HG03469 (cell line): Measurements from ENCODE around the gene NDFIP1.
"Not testable (repeated sequence)": the region's sequence is repeated elsewhere in the genome, so short reads cannot be mapped to it uniquely, and the experiment has no call there.

Source experiments
- ATAC-seq: cut with Tn5 transposase; IDR thresholded peaks from one replicate; pipeline ENCODE4 v1.9.1; 2021; ENCODE audit warnings: mild to moderate bottlenecking, moderate library complexity, moderate number of reproducible peaks; ENCODE audit not compliant: unreplicated experiment

NDFIP1 gene

DNA sequence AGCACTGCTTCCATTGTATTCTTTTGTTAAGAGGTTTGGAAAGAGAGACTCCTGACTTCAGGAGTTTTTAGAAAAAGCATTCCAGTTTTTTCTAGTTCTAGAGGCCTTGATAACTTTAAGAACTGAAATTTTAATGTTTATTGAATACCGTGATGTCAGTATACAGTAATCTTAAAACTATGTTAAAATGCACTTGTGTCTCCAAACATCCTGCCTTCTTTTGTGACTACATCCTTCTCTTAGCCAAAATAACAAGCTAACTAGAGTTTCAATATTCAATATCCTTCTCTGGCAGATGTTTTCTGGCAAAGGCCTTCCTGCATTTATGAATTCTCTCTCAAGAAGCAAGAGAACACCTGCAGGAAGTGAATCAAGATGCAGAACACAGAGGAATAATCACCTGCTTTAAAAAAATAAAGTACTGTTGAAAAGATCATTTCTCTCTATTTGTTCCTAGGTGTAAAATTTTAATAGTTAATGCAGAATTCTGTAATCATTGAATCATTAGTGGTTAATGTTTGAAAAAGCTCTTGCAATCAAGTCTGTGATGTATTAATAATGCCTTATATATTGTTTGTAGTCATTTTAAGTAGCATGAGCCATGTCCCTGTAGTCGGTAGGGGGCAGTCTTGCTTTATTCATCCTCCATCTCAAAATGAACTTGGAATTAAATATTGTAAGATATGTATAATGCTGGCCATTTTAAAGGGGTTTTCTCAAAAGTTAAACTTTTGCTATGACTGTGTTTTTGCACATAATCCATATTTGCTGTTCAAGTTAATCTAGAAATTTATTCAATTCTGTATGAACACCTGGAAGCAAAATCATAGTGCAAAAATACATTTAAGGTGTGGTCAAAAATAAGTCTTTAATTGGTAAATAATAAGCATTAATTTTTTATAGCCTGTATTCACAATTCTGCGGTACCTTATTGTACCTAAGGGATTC lies 43.1 kb downstream of the NDFIP1 start:
- no peak for ATAC-seq

DNA sequence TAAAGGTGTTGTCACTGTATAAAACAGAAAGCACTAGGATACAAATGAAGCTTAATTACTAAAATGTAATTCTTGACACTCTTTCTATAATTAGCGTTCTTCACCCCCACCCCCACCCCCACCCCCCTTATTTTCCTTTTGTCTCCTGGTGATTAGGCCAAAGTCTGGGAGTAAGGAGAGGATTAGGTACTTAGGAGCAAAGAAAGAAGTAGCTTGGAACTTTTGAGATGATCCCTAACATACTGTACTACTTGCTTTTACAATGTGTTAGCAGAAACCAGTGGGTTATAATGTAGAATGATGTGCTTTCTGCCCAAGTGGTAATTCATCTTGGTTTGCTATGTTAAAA lies 43.8 kb downstream of the NDFIP1 start:
- ATAC-seq, result no peak

DNA sequence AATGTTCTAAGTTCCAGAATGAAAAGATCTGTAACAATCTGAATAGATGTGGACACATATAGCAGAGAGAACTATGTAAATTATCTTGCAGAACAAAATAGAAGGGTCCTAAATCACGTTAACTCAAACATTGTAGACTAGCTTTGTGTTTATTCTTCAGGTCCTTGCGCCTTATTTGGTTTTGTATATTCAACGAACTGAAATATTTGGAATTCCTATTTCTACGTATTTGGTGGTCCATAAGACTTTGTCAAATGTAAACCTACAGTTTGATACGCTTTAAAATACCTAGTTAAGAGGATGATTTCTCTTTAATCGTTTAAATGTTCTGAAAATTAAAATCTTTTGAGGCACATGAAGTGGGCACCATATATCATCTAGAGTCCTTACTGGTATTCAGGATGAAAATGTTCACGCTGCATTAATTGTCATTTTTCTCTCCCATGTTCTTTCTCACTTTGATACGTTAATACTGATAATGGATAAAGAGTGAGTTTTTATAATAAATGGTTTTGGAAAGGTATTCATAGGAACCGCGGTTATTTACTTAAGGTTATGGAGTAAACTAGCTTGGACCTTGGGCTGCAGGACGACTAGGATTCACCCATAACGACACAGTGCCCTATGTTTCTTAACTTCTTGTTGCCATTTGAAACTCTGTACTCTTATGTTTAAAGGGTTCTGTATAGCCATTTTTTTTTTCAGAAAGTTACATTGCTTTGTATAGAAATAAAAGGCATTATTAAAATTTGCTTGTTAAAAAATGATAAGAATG lies 45.3 kb downstream of the NDFIP1 start:
- ATAC-seq, result no peak

DNA sequence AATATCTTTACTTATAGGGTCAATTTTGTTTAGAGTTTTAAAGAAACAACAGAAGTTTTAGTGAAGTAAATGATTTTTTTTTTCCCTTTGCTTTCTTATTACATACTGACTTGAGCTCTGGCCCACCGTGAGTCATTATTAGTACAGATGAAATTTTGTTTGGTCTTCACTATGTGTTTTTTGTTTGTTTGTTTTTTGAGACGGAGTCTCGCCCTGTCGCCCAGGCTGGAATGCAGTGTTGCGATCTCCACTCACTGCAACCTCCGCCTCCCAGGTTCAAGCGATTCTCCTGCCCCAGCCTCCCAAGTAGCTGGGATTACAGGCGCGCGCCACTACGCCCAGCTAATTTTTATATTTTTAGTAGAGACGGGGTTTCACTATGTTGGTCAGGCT lies 45.9 kb downstream of the NDFIP1 start:
- ATAC-seq, result not testable (repeated sequence)

DNA sequence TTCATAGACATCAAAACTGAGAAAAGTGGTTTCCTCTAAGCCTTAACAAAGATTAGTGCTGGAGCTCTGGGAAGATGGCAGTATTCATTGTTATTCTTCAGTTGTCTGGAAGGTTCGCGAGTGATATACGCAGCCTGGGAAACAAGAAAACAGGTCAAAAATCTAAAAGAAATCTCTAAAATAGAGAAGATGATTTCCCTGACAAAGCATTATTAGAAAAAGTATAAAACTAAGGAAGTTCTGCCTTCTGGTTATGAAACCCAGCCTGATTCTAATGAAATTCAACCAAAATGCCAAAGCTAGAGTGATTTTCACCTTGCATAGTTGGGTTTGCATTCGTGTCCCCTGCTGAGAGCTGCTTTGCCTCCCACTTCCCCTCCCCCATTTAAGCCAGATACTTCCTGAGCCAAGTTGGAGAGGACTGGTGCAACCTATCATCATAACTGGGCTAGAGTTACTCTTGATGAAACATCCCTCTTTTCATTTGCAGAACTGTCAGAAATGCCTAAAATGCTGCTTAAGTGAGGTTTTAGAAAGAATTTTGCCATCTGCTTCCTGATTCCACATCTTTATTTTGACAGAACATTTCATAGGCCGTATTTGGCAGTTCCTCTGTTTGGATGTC lies 48.4 kb downstream of the NDFIP1 start:
- ATAC-seq, result no peak

DNA sequence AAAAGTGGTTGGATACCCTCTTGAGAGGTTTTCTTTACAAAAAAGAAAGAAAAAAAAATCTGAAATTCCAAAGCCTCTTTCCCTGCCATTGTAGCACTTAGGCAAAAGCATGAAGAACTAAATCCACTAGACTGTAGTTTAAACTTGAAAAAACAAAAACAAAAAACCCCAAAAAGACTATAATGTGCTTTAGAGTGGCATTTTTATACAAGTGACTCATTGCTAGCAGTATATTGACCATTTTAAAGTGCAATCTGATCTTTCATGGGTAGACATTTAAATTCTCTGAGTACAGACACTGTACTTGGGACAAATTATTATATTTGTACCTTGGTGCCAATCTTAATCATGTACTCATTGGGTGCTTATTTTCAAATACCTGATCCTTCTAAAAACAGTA lies 50.8 kb downstream of the NDFIP1 start:
- no peak for ATAC-seq

DNA sequence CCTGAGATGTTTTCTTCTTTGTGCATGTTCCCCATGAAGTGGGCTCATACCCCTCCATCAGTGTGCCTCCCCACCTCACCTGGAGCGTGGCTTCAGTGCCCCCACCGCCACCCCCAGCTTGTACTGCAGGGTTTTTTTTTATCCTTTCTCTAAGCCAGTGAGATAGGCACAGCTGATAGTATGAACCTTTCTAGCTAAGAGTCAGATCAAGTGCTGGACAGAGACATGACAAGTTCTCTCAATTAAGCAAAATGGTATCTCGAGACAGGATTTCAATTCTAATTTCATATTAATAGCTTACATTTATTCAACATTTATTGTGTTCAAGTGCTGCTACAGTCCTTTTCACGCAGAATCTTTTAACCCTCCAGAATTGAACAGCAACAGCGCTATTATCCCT lies 55.7 kb downstream of the NDFIP1 start:
- no peak for ATAC-seq

DNA sequence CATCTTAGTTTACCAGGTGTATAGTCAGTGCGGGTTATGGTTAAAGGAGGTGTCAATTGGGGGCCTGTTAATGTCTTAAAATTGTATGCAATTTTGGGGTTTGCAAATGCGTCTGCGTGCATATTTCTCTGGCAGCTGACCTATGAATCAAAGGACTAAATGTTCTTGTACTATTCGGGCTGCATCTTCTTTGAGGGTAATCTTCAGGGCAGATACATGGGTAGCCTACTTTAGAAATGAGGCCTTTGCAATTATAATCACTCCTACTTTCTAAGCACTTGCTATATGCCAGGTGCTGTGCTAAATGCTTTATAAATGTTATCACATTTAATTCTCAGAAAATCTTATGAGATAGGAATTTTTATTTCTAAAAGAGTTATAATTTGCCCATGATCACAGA lies 58.2 kb downstream of the NDFIP1 start:
- ATAC-seq, result no peak

DNA sequence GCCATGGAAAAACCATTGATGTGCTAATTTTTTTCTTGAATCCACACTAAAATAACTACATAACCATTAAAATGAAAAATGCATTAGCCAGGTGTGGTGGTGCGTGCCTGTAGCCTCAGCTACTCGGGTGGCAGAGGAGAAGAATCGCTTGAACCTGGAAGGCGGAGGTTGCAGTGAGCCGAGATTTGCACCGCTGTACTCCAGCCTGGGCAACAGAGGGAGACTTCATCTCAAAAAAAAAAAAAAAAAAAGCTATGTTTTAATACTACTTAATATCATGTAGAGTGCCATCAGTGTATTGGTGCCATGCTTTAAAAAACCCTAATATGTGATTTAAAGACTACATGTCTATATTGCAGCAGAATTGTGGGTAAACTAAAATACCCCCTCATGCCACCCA lies 58.9 kb downstream of the NDFIP1 start:
- ATAC-seq, result no peak

DNA sequence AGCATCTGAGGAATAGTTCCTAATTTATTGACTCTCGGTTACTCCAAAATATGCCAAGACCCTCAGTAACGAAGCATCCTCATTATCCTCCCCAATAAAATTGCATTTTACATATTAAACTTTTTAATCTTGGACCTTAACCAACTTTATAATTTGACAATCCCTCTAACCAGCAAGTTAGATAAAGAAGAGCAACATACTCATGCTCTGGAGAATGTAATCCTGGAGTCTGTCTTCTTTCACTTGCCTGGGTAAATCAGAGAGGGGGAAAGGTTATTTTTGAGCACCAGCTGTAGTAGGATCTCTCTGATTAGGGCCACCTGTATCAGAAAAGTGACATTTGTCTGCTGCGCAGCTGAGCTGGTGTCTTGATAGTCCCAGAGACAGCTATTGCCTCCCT lies 59.8 kb downstream of the NDFIP1 start:
- no peak for ATAC-seq

DNA sequence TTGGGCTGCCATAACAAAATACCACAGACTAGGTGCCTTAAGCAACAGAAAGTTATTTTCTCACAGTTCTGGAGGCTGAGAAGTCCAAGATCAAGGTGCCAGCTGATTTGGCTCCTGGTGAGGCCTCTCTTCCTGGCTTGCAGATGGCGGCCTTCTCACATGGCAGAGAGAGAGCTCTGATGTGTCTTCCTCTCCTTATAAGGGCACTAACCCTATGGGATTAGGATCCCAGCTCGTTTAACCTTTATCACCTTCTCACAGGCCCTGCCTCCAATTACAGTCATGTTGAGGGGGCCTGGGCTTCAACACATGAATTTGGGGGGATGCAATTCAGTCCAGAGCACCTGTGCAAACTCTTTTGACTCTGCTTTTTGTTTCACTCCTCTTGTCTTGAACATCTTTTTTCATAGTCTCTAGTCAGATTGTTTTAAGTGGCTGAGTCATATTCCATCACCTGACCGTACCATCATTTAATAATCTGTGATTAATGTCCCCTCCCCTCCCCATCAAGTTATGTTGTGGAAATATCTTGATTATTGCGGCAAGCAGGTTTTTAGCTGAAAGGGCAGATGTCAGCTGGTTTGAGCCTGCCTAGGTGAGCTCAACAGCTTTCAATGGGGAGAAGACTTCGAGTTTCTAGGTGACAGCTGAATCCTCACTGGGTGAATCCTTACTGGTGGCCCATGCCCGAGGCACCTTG lies 61.8 kb downstream of the NDFIP1 start:
- ATAC-seq, result no peak

DNA sequence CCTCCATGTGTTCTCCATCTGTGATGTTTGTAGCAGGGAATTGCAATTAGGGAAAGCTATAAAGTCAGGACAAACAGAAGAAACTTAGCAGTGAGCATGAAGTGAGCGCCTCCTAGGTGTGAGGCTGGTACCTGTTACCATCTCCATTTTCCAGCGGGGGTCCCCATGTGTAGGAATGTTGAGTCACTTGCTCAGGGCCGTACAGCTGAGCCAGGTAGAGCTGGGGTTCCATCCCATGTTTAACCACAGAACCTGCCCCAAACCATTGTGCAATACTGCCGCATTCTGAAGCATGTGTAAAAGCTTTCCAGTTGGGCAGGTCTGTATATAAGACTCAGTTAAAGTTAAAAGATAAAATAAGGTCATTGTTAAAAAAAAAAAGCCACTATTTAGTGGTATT lies 62.7 kb downstream of the NDFIP1 start:
- ATAC-seq, result no peak

DNA sequence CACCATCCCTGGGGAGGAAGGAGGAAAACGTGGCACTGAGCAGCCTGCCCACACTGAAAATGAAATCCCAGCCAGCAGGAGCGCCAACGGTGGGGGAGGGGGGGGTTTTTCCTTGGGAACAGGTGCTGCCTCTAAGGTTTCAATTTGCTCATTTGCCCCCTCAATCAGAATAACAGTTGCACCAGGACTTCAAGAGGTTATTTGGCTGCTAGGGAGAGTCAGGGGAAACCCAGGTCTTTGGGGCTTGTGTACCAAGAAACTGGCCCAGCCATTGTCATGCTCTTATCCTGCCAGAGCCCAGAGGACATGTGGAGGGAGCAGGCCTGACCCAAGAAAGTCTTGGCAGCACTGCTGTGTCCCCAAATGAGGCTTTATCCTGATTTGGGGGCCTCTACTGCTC lies 66.5 kb downstream of the NDFIP1 start:
- no peak for ATAC-seq

DNA sequence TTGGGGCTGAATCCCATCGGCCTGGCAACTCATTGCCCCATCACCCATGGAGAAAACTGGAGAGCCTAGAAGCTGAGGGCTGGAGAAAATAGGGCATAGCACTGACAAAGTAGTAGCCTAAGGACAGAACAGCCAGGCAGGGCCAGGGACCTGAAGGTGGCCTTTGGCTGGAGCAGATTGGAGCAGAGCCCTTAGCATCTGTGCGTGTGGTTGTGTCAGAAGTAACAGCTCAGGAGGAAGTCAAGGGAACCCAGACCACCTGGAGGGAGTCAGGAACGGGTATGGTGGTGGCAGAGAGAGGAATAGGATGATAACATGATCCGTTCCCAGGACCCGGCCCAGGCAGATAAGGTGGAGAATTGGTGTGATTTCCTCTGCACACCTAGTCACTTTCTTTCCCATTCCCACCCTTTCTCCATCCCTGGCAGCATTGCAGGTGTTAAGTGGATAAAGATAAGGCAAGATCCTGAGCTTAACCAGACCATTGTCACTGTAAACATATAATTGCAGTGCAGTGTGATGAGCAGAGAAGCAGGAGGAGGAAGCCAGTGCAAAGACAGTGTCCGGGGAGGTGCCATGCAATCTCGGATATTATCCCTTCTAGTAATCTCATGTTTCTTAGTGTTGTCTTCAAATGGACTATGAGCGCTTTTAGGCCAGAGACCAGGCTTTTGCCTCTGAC lies 67.0 kb downstream of the NDFIP1 start:
- ATAC-seq, result no peak

DNA sequence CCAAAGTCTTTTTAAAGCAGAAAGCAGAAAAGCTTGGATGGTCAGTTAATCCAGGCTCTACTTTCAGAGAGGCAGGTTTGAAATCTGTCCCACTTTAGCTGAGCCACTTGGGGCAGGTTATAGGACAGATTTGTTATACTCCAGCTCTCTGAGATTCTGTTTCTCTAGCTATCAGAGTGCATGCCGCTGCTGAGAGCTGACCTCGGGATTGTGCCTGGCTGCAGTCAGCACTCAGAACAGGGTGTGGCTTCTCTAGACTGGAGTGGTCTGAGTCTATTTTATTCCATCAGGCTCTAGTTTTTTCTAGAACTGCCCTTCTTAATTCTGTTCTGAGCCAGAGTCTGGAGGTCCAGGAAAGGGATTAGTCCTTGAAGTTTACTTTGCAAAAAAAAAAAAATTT lies 67.7 kb downstream of the NDFIP1 start:
- ATAC-seq, result no peak

DNA sequence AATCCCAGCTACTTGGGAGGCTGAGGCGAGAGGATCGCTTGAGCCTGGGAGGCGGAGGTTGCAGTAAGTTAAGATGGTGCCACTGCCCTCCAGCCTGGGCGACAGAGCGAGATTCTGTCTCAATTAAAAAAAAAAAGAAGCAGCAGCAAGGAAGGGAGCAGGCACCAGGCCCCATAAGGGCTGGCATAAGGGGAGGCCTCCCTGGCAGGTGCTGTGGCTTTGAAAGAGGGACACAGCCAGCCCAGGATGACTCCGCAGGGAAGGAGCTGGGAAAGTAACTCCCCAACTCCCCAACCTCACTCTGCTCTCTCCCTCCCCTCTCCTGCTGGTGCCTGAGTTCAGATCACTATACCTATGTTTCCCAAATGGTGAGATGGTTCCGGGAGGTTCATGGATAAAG lies 70.1 kb downstream of the NDFIP1 start:
- ATAC-seq, result no peak

DNA sequence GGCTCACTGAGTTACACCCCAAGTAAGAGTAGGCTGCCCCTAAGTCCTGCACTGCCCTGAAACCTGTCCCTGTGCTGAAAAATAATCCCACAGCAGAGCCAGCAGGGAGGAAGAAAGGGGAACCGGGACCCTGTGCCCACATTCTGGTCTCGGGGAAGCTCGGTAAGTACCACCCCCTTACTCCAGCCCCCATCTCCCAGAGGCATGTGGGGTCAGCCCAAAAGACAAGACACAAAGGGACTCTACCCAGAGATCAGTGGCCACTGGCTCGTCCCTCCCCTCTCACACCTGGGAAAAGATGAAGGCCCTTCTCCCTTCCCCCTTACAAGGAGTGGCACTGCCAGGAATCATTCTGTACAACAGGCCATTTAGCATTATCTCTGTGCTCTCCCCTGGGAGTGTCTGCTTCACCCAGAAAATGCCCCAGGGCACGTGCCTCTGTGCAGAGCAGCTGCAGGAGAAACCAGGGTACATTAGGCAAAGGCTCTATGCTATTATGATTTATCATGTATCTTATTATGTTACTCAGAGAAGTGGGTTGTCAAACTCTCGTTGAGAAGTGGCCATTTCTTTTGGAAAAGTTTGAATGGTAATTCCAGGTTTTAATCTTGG lies 71.3 kb downstream of the NDFIP1 start:
- no peak for ATAC-seq

DNA sequence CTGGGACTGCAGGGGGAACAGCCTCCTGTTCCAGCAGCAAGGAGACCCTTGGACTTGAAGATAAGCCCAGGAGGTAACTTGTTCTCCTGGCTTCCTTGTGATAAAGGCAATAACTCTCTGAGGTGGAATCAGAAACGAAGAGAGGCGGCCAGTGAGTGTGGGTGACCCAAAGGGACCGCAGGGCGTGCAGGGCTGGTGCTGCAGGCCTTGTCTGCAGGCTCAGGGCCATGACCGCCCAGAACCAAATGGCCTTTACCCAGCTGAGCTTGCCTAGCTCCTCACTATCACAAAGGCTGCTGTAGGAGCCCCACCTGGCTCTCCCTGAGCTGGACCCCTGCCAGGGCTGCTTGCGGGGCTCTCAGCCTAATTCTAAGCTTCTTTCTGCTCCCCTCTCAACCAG lies 72.5 kb downstream of the NDFIP1 start:
- ATAC-seq, result no peak

DNA sequence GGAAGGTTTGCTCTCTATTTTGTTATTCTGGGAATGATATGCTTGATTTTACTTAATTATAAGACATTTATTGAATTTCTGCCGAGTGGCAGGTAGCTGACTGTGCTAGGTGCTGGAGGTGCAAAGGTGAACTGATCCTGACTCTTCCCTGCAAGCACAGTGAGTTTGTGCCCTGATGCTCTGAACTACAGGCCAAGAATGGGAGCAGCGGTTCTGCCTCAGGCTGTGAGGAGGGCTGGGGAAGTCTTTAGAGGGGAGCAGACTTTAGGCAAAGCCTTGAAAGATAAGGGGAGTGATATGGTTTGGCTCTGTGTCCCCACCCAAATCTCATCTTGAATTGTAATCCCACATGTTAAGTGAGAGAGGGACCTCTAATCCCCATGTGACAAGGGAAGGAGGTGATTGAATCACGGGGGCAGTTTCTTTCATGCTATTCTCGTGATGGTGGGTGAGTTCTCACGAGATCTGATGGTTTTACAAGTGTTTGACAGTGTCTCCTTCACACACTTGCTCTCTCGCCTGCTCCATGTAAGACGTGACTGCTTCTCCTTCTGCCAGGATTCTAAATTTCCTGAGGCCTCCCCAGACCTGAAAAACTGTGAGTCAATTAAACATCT lies 73.1 kb downstream of the NDFIP1 start:
- no peak for ATAC-seq

DNA sequence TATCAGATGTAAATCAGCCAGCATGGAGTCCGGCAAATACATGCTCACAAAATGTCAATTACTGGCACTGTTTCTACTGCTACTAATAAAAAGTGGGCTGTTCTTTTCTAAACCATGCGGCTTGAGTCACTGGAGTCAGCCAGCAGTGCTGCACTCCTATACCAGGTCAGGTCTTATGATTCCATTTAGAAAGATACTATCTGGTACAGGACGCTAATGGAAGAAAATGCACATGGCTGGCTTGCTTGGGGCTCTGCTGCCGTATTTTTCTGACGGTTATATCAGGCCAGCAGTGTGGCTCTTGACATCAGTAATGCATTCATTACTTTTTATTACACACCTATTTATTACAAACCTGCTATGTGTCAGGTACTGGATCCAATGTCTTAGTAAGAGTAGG lies 74.3 kb downstream of the NDFIP1 start:
- no peak for ATAC-seq
